Kidney epithelial cell (primary cell): Measurements from ENCODE around the gene GNAO1. TPM values are rescaled to one million over a fixed set of nuclear protein-coding genes. Genes with fewer than 3 reads are reported as not detected.

Source experiments
- DNase-seq: peaks from one replicate; pipeline ENCODE4 v3.0.0-alpha.2; 2010; ENCODE audit warnings: low read depth
- H3K27me3 ChIP-seq: 2 replicates; pipeline ENCODE4 v1.6.0; 2011; ENCODE audit warnings: low read length; ENCODE audit not compliant: control insufficient read depth, insufficient read depth
- H3K36me3 ChIP-seq: 2 replicates; pipeline ENCODE4 v1.5.1; 2011; ENCODE audit warnings: low read length; ENCODE audit not compliant: control insufficient read depth, insufficient read depth
- H3K4me3 ChIP-seq: 2 replicates; pipeline ENCODE4 v1.5.1; 2011; ENCODE audit warnings: low read depth, mild to moderate bottlenecking, control low read depth, low read length
- CTCF ChIP-seq: IDR thresholded peaks from 2 replicates; pipeline ENCODE4 v1.5.1; 2011; ENCODE audit warnings: mild to moderate bottlenecking, moderate library complexity, low read length, control low read depth, inconsistent platforms; ENCODE audit not compliant: insufficient read depth, poor library complexity, severe bottlenecking
- total RNA-seq: library from RNA; depleted of rRNA; stranded (reverse); fragments of >200 nt; gene quantifications from 2 replicates; pipeline ENCODE4 v1.2.3, GENCODE V29; 2015

Gene GNAO1
- total RNA-seq, 1 donor from 2014 or later, result 5.7 TPM

- no peak for DNase-seq
- Histone ChIP-seq H3K36me3 (no peaks in the 10 kb centered on the region), H3K27me3 (no peaks in the 10 kb centered on the region), H3K4me3 (no peak overlapping the region)
- TF ChIP-seq CTCF, result no peak
Measured at GRCh38 chr16:56275076-56275475, 83.8 kb downstream of the GNAO1 start.

- H3K4me3 ChIP-seq, result no peak overlapping the region
- no peak for TF ChIP-seq CTCF
- no peaks in the 10 kb centered on the region for H3K27me3 ChIP-seq
- DNase-seq, result no peak
- H3K36me3 ChIP-seq, result no peaks in the 10 kb centered on the region
Measured at GRCh38 chr16:56275801-56276200, 84.5 kb downstream of the GNAO1 start.

GRCh38 chr16:56277075-56277474, 85.8 kb downstream of the GNAO1 start:
- DNase-seq, result no peak
- Histone ChIP-seq H3K4me3 (no peak overlapping the region), H3K36me3 (no peaks in the 10 kb centered on the region), H3K27me3 (no peaks in the 10 kb centered on the region)
- peak; percentile 10 for TF ChIP-seq CTCF

- no peak for TF ChIP-seq CTCF
- Histone ChIP-seq H3K4me3 (no peak overlapping the region), H3K36me3 (no peaks in the 10 kb centered on the region), H3K27me3 (no peaks in the 10 kb centered on the region)
- DNase-seq, result no peak
Measured at GRCh38 chr16:56278196-56278855, 87.0 kb downstream of the GNAO1 start.

- no peak for DNase-seq
- Histone ChIP-seq H3K36me3 (no peaks in the 10 kb centered on the region), H3K4me3 (no peak overlapping the region), H3K27me3 (no peaks in the 10 kb centered on the region)
- TF ChIP-seq CTCF, result no peak
Measured at GRCh38 chr16:56279132-56279531, 87.8 kb downstream of the GNAO1 start.

- no peaks in the 10 kb centered on the region for H3K27me3 ChIP-seq
- H3K4me3 ChIP-seq, result no peak overlapping the region
- H3K36me3 ChIP-seq, result no peaks in the 10 kb centered on the region
- DNase-seq, result no peak
- TF ChIP-seq CTCF, result no peak
Measured at GRCh38 chr16:56279914-56280313, 88.6 kb downstream of the GNAO1 start.
